Activated CD8-positive, alpha-beta memory T cell treated with anti-CD3 and anti-CD28 coated beads for 24 hours (primary cell): Measurements from ENCODE around the gene ADAMTS12.

ENCODE experiments used
- DNase-seq: peaks from one replicate; pipeline ENCODE4 v3.0.0-alpha.2; 2020

Gene ADAMTS12

DNA sequence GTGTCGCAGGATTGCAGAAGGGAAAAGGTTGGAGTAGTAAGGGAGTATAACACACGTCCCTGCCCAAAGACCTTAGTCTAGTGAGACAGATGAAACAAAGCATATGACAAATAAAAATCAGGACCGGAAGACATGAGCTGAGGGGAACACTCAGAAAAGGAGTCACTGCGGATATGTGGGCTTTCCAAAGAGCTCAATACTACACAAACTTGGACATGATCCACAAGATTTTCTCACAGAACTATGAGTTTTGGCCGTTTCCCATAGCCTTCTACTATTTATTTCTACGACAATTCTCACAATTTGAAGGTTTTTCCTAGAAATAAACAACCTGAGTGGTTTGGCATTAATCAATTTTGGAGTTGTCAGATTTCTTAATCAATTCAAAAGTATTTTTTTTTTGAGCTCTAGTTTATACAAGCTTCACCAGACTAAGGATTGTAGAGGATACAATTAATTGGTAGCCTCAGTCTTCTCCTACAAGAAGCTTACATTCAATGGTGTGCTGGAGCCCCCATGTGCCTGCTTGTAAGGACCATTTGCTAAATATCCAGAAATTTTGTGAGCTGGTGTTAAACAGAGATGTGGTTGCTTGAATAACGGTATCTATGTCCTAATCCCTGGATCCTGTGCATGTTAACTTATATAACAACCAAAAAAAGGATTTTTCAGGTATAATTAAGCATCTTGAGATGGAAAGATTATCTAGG, 91.4 kb downstream of the ADAMTS12 start:
- no peak for DNase-seq

DNA sequence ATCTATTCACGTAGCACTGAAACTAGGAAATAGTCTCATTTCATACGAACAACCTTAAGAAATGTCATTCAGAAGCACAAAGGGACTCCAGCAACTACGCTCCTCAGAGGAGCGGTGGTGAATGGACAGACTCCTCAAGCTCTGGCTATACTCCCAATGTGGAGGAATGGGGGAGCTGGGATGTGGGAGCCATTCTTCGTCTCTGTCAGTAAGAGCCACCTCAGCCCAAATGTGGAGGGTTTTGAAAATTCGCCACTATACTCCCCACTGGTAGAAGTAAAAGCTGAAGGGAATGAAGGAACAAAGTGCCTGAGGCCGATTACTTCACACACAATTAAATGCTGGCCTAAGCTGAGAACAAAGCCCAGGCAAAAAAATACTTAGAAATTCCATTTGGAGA, 96.3 kb downstream of the ADAMTS12 start:
- no peak for DNase-seq

DNA sequence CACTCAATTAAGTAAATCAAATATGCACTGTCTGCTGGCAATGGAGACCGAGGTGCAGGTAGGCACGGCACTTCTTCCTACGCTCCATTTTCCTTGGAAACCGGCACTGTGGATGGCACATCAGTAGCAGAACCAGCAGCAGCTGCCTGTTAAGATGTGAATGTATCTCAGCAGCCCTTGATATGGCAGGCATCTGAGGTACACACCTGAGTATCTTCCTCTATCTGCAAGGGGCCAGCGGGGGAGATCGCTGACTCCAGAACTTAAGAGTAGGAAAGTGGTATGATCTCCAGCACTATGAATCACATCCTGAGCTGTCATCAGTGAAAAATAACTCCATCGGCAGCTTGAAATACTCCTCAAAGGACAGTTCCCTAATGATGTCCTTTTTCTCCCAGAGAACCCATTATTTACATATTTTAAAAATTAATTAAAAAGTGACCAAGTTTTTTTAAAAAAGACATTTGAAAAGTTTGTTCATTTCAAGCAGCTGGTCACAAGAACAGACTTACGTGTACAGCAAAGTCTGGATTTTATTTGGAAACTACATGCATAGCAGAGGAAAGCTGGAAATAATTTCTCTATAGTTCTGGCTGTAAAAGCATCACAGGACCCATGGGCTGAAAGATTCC, 97.1 kb downstream of the ADAMTS12 start:
- no peak for DNase-seq

DNA sequence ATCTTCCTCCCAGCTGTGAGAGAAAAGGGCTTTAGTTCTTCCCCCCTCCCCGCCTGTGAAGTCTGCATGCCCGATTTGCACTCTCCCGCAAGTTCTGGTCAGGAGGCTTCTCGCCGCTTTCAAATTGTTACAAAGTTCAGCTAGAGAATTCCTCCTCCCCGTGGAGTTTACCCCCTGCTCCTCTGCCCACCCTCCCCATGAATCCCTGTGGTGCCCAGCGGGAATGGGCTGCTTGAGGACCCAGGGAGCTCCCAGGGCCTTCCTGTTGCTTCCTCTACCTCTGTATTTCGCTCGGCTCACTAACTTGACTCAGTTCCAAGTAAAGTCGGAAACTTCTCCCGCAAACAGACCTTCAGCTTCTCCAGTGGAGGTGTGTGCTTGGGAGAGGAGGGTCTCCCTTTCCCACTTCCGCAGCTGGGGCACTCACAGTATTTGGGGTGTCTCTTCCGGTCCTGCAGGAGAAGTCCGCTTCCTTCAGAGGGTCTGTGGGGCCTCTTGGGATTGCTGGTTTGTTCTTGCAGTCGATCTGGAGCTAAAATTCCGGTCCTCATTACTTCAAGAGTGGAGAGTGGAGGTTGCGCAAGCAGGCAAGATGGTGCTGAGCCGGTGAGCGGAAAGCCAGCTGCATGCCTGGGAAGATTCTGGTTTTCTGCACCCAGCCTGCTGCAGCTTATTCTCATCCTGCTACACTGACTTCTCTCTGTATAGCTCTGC, 97.8 kb downstream of the ADAMTS12 start:
- DNase-seq = no peak

DNA sequence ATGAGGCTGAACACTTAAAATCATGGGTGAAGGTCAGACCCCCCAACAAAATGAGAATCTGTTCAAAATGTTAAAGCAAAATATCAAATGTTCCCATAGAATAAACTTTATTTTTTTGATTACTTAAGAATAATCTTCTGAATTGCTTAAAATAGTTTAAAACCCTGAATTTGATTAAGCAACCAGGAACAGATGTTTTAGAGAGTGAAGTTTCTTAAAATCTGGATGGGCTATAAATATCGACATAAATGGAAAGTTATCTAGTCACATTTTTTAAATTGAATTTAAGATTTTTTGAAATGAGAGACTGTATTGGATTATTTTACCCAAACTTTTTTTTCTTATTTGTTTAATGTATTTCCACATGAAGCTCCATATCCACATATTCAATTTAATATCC, 98.5 kb downstream of the ADAMTS12 start:
- no peak for DNase-seq

DNA sequence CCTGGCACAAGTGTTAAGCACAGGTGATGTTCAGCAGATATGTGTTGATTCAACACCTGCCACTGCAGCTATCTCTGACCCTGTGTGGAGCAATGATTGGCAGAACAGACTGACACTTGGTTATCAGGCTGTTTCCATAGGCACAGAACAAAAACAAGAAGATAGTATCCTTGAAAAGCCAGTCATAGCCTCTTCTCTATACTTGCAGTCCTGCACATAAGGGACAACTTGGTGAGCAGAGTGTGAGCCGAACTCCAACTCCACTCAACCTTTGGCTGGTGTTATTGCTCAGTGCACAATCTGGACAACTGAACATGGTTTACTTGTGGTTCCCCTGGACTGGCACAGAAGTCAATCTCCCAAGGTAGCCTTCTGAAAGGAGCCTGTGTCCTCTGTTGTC, 99.2 kb downstream of the ADAMTS12 start:
- no peak for DNase-seq

DNA sequence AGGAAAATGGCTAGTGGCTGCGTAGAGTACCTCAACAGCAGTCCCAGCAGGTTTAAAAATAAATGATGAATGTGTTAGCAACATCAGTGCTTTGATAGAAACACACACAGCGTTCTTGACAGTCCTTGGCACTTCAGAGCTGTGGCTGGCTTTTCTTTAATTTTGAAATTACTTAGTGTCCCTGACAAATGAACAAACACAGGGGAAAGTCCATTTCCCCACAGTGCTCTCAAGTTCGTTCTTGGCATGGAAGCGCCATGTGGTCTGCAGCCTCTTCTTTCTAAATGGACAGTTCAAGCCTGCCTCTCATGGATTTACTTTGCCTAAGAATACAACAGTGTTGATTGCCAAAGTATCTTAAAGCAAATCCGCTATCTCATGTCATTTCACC, 102.2 kb downstream of the ADAMTS12 start:
- no peak for DNase-seq

DNA sequence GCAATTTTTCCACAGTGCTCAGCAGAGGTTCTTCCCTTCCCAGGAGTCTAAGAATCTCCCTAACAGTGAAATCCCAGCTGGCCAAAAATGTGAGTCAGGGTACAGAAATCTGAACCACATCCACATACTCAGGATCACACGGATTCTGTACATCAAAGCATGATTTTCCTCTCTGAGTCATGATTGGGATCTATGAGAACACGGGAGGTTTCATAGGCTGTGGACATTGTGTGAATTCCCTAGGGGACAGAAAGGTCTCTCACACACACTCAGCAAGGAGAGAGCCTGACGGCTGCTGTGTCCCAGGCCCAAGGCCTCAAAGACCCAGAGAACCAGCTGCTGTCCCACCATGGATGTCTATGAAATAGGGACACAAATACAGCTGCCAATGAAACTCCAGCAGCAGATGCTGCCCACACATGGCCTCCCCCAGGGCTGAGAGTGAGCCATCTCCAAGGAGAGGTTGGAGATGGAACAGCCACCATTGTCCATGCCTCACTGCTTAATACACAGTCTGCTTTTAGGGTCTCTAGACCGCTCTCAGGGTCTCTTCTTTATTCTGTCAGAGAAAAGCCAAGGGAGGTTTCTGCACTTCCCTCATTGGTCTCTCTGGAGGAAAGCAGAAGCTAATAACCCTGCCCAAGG, 102.7 kb downstream of the ADAMTS12 start:
- no peak for DNase-seq

DNA sequence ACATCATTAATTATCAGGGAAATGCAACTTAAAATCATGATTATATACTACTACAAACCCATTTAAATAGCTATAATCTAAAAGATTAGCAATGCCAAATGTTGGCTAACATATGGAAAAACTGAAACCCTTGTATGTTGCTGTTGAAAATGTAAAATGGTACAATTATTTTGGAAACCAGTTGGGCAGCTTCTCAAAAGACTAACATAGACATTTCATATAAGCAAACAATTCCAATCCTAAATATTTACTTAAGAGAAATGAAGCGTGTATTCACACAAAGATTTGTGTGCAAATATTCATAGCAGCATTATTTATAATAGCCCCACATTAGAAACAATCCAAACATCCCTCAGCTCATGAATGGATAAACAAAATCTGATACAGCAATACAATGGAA, 106.2 kb downstream of the ADAMTS12 start:
- DNase-seq = no peak

DNA sequence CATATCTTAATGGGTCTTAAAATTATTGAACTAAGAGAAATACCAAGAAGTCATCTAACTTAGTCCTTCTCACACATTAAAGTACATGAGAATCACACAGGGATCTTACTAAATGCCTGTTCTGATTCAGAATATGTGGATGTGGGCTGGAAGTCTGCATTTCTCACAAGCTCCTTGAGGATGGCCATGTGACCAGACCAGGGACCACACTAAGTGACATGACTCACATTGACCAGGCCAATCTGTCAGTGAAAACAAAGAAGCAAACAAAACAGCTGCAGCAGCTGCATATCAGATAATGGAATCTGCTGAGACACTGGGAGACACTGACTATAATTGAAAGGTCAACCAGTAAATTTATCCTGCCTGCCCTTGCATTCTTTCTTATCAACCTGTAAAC, 110.5 kb downstream of the ADAMTS12 start:
- no peak for DNase-seq

DNA sequence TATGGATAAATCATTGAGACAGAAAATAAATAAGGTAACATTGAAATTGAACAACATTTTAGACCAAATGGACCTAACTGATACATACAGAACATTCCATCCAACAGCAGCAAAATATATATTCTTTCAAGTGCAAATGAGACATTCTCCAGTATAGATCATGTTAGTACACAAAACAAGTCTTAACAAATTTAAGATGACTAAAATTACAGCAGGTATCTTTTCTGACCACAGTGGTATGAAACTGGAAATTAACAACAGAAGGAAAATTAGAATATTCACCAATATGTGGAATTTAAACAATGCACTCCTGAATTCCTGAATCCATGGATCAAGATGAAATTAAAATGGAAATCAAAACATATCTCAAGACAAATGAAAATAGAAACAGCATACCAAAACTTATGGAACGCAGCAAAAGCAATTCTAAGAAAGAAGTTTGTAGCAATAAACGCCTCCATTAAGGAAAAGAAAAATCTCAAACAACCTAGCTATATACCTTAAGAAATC, 115.6 kb downstream of the ADAMTS12 start:
- no peak for DNase-seq

DNA sequence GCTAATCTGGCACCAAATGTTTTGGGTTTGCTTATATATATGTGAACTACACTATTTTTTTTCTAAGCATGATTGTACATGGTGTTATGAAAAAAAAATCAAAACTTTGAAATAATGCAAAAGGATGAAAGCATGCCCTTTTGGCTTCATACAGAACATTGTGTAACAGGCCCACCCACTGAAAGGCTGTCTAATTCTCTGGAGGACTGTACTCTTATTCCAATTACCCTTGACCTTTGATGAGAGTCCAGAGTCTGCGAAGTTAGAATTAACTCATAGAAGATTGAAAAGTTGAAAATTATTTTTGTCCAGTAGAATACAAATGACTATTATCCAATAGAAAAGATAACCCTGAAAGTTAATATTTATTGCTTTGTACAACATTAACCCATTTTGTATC, 117.4 kb downstream of the ADAMTS12 start:
- DNase-seq = no peak

DNA sequence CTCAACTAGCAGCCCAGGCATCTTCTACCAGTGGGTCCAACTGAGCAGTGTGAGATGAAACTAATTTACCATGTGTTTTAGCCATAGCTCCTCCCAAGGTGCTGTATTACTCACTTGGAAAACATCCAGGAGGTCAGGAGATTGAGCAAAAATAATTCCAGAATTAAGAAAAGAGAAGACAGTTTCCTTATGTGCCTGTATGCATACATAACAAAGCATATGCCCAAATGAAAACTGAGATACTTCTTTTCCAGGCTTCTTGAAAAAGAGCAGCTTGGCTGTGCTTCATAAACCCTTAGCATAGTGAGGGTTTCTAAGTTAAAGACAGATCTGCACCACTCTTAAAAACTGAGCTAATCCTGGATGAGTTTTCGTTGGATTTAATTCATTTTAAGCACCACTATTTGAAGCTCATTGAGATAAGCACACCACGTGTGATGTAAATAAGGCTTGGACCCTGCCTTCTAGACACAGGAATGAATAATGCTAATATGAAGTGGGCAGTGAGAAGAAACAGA, 119.4 kb downstream of the ADAMTS12 start:
- DNase-seq = no peak

DNA sequence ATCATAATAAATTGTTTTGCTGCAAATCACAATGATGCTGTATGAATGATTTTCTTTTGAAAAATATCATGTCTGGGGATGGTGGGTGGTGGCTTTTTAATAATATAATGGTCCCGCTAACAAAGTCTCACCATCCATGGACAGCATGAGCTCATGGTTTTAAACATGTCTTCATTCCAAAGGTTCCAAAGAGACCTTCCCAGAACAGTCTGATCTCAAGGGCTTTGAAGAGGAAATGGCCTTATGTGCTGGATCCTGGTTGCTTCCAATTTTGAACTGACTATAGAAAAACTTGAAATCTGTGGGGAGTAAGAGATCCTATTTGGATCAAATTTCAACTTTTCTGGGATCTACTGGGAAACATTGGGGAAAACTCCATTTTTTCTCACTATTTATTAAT, 121.8 kb downstream of the ADAMTS12 start:
- DNase-seq = no peak

DNA sequence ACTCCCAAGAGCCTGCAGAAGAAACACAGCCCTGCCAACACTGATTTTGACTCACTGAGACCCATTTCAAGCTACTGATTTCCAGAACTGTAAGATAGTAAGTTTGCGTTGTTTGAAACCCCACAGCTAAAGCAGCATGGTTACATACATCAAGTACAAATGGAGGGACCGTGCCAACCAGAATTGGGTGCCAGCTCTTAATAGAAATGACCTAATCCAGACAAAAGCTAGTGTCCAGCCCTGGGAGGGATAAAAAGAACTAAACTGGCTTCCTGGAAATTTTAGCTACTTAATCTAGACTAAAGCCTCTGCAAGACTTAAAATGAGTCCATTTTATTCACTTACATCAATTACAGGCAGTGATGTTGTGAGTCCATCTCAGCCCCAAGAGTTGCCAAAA, 122.6 kb downstream of the ADAMTS12 start:
- DNase-seq = no peak

DNA sequence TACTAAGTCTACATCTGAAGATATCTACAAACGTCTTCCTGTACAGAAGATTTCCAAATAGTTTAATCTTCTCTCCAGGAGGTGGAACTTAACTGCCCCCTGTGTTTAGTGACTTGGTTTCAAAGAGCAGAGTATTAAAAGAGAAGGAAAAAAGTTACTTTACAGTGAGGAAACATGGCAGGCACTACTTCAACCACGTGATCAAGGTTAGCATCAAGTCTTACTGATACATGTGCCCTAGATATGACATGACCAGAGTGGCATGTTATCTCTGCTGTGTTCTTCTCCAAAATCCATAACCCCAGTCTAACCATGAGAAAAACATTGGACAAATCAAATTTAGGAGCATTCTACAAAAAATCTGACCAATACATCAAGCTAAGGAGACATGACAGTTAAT, 125.8 kb downstream of the ADAMTS12 start:
- DNase-seq = no peak

DNA sequence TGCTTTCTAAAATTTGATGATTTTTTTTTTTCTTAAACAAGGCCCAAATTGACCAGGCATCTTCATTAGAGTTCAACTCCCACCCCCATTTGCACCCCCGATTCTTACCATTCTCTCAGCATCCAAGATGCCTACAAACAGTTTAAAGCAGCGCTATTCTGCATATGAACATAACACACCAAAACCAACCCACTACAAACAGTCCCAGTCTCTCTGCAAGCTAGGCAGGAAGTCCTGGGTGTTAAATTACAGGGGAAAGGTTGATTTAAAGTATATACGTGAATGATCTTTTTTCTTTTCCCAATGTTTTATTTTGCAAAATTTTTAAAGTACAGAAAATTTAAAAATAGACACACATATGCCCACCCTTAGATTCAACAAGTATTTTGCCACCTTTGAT, 127.0 kb downstream of the ADAMTS12 start:
- DNase-seq = no peak

DNA sequence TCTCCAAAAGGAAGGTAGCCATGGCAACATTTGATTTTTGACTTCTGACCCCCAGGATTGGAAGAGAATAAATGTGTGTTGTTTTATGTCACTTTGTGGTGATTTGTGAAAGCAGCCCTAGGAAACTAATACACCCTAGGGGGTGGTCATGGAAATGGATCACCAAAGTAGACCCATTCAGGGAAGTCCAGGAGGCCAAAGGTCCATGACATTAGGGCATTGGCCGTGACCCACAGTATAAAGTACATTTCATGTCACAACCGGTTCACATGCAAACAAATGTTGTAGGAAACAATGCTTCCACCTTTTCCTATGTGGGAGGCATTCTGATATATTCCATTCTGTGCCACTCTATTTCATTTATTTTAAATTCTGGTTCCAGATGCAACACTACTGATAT, 128.4 kb downstream of the ADAMTS12 start:
- no peak for DNase-seq

DNA sequence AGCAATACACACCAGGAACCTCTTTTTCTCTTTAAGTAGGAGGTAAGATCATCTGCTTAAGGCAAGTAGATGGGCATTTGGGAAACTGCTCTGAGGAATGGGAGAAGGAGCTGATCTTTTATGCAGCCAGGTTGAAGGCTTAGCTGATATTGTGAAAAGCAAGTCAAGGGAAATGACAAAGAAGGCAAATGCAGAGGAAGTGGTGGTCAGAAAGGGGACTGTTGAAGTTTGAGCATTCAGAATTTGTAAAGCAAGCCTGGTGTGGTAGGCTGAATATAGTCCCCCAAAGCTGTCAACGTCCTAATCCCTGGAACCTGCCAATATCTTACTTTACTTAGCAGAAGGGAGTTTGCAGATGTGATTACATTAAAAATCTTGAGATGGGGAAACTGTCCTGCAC, 128.9 kb downstream of the ADAMTS12 start:
- DNase-seq = no peak

DNA sequence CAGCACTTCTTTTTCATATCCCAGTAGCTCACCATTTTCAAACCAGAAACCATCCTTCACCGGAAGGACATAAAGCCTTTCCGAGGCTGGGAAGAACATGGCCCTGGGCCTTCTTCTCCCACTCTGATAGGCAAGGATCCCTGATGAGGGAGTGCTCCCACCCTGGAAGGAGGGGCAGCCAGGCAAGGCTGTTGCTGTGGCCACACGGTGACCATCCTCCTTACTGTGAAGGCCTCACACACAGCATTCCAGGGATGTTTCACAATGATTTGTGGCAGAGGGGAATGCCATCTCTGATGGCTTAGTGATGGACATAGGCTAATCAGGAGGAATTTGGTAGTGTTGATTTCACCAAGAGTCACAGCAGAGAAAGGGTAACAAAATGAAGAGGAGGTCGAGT, 130.7 kb downstream of the ADAMTS12 start:
- DNase-seq = no peak

DNA sequence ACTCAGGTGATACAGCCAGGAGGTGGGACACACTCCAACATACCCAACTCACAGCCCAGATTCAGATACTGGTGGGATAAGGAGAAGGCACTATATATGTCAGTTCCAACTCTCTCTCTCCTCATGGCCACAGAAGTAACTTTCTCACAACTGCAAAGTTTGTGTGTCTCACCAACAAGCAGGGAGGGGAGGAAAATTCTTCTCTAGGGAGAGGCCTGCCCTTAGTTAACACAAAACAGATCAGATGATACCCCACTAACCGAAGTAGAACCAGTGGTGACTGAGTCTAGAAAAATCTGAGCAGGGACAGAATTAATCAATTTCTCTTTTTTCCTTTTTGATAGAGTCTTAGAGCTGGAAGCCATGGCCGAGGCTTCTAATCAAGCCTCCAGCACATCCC, 133.1 kb downstream of the ADAMTS12 start:
- no peak for DNase-seq

DNA sequence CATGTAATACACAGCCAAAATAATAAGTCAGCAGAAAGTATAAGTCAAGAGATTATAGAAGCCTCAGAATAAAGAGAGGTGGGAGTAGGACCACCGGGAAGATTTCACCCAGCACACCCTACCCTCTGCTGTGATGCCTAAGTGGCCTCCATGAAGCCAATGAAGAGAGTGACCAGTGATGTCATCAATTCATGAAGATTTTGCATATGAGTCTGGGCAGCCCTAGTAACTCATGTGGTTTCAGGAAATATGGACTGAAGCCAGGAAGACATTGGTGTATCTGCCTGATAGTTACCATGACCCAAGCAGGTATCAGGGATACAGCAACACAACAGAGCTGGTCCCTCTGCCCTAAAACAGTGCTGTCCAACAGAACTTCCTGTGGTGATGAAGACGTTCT, 135.3 kb downstream of the ADAMTS12 start:
- DNase-seq = no peak

DNA sequence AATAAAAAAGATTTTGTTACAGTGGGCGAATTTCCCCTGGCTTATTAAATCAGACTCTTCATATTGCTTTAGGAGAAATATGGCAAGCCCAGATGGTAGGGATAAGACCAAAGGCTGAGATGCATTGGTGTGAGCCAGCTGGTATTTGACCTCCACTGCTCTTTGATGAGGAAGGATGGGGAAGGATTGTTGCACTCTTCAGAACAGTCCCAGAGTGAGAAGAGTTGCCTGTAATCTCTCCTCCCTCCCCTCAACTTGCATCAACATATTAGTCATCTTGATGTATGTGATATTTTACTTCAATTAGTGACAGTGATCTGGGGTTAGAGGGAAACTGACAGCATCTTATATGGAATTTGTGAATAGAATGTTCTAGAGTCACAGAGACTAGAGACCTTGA, 136.6 kb downstream of the ADAMTS12 start:
- DNase-seq = no peak

DNA sequence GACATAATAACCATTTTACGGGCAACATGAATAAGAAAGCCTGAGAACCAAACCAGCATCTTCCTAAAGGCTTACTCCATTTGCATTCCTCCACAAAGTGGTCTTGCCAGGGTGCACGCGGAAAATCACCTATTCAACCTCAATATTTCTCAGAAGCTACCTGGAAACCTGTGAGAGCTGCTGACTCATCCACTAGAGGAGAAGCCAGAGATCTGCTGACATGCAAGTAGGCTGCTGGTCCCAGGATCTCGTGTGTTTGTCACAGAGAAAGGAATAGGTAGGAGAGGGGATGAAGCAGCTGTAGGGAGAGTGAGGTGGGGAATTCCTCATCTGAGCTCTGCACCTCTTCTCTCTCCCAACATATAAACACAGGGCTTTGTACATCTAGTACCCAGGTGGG, 138.1 kb downstream of the ADAMTS12 start:
- DNase-seq = no peak
